KG1 (cell line): ENCODE data around the gene POLR2L.

Source experiments
- DNase-seq: peaks from one replicate; lab custom pipeline; 2025; lab: John Stamatoyannopoulos, UW

The POLR2L gene

GRCh38 chr11:838441-839279 lies 3.7 kb downstream of the POLR2L start:
- DNase-seq: no peak

GRCh38 chr11:837990-838307 lies 4.4 kb downstream of the POLR2L start:
- DNase-seq: no peak

GRCh38 chr11:837189-837989 lies 4.9 kb downstream of the POLR2L start:
- DNase-seq: no peak

- DNase-seq: no peak
Measured at GRCh38 chr11:836700-837099, 5.6 kb downstream of the POLR2L start.

GRCh38 chr11:836274-836673 lies 6.1 kb downstream of the POLR2L start:
- no peak for DNase-seq

GRCh38 chr11:834371-835316 lies 7.7 kb downstream of the POLR2L start:
- no peak for DNase-seq

- no peak for DNase-seq
Measured at GRCh38 chr11:833849-834311, 8.4 kb downstream of the POLR2L start.

- DNase-seq: no peak
Measured at GRCh38 chr11:833114-833791, 9.1 kb downstream of the POLR2L start.

- no peak for DNase-seq
Measured at GRCh38 chr11:832529-833113, 9.7 kb downstream of the POLR2L start, which contains the start of gene CD151. Gene CD151 (plus strand): TSS chr11:832952. CDS start chr11:836070, 3,118 bp downstream.

GRCh38 chr11:831961-832528 lies 10.3 kb downstream of the POLR2L start:
- no peak for DNase-seq

GRCh38 chr11:831118-831864 lies 11.0 kb downstream of the POLR2L start:
- DNase-seq: no peak

- DNase-seq: no peak
Measured at GRCh38 chr11:830295-831117, 11.8 kb downstream of the POLR2L start.

GRCh38 chr11:829847-830294 lies 12.5 kb downstream of the POLR2L start:
- DNase-seq: no peak

GRCh38 chr11:829176-829846 lies 13.0 kb downstream of the POLR2L start:
- no peak for DNase-seq

GRCh38 chr11:828506-829175 lies 13.7 kb downstream of the POLR2L start:
- DNase-seq: no peak

GRCh38 chr11:827897-828192 lies 14.5 kb downstream of the POLR2L start, which contains the start of gene CRACR2B:
Gene CRACR2B (plus strand): TSS chr11:827919. CDS start chr11:828608, 689 bp downstream.
- DNase-seq: no peak

GRCh38 chr11:827146-827896 lies 15.0 kb downstream of the POLR2L start:
- DNase-seq: no peak
